ENCODE data around the gene TMEM97. TPM values are rescaled to one million over a fixed set of nuclear protein-coding genes. Genes with fewer than 3 reads are reported as not detected.
A peak's percentile ranks its signal among the peaks of the same experiment; 100 is the strongest.

The TMEM97 gene
- total and polyA plus RNA-seq, 7 donors, result 3.9 to 13.5 (median 7.2) TPM

DNA sequence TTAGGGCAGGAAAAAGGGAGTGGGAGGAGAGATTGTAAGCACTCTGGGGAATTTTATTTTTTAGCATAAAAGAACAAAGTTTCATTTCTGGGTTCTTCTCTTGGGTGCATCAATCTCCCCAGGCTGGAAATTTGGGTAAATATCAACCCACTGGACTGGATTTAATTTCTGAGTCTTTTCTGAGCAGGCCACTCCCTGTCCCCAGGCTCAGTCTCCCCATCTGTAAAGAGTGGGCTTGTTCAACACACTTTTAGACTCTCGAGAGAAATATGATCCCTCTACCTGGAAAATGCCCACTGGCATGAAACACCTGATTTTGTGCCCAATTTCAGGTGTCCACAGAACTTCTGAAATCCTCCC is 51.7 kb downstream of the TMEM97 start:
- Histone ChIP-seq H3K4me1 (peaks cover 12% of the 10 kb centered on the region), H3K27me3 (ENCODE audit: insufficient read depth in 3 of 3, low read length in 2 of 3) (no peaks in the 10 kb centered on the region), H3K27ac (peak overlapping the region; percentile 38), H3K4me3 (peak overlapping the region; percentile 73), H3K36me3 (ENCODE audit: insufficient read depth in 1 of 2, low read depth in 1 of 2) (peaks cover 0 to 3% of the 10 kb centered on the region in 2 donors), H3K9me3 (no peaks in the 10 kb centered on the region)
- 64 to 77% (median 73%) methylated on average over 1 of the region's 1 CpG for WGBS, 3 donors
- intact Hi-C loops (cut with DNase I), result no loop called here
- ATAC-seq (no peak), DNase-seq (no peak)
- TF ChIP-seq, protein P1, sequence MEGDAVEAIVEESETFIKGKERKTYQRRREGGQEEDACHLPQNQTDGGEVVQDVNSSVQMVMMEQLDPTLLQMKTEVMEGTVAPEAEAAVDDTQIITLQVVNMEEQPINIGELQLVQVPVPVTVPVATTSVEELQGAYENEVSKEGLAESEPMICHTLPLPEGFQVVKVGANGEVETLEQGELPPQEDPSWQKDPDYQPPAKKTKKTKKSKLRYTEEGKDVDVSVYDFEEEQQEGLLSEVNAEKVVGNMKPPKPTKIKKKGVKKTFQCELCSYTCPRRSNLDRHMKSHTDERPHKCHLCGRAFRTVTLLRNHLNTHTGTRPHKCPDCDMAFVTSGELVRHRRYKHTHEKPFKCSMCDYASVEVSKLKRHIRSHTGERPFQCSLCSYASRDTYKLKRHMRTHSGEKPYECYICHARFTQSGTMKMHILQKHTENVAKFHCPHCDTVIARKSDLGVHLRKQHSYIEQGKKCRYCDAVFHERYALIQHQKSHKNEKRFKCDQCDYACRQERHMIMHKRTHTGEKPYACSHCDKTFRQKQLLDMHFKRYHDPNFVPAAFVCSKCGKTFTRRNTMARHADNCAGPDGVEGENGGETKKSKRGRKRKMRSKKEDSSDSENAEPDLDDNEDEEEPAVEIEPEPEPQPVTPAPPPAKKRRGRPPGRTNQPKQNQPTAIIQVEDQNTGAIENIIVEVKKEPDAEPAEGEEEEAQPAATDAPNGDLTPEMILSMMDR (IDR thresholded peaks at IDR 0.05), result no peak

DNA sequence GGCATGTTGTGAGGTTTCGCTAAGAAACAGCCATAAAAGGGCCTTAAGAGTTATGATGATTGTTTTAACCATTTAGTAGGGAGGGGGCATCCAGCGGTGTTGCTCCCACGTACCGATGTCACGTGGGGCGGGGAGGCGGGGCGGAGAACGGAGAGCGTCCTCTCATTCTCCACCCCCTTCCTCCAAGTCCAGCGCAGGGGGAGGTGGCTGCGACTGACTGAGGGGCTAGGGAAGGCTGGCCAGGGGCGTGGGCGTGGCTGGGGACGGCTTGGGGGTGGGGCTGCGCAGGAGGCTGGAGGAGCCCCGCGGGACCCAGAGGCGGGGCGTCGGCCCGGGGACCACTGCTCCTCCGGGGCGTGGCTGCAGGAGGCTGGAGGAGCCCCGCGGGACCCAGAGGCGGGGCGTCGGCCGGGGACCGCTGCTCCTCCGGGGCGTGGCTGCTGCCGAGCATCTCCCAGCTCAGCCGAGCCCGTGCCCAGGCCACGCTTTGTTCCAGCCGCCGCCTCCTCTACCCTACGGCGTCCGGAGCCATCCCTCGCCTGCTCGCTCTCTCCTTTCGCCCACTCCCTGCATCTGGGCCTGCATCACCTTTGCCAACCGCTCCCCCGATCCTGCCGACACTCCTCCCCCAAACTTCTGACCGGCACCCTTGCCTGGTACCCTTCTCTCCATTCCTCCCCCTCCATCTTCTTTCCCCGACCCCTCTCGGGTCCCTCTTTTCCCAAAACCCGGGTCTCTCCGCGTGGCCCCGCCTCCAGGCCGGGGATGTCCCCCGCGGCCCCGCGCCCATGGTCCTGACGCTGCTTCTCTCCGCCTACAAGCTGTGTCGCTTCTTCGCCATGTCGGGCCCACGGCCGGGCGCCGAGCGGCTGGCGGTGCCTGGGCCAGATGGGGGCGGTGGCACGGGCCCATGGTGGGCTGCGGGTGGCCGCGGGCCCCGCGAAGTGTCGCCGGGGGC is 52.5 kb downstream of the TMEM97 start, which contains the start of gene SARM1:
Gene SARM1, plus strand, starts transcription at position 450 of the 958 bp plus-strand sequence. Its CDS starts 339 bp downstream, at position 789.
- 1% methylated on average over 60 to 80 of the region's 80 CpGs for WGBS, 3 donors
- H3K27ac ChIP-seq, result peak within 1 kb of the TSS; percentile 38
- H3K36me3 ChIP-seq (ENCODE audit: insufficient read depth in 1 of 2, low read depth in 1 of 2), result no peaks in the 10 kb centered on the region
- H3K4me3 ChIP-seq, result peak within 1 kb of the TSS; percentile 73
- no peaks in the 10 kb centered on the region for H3K27me3 ChIP-seq (ENCODE audit: insufficient read depth in 3 of 3, low read length in 2 of 3)
- no peaks in the 10 kb centered on the region for H3K9me3 ChIP-seq
- TF ChIP-seq, protein P1 (IDR thresholded peaks at IDR 0.05), result no peak
- H3K4me1 ChIP-seq, result peaks cover 12% of the 10 kb centered on the region
- intact Hi-C loops (cut with DNase I), result no loop called here
- ATAC-seq (peak; percentile 70 to 85 (median 76)), DNase-seq (peak; percentile 86 to 89)

DNA sequence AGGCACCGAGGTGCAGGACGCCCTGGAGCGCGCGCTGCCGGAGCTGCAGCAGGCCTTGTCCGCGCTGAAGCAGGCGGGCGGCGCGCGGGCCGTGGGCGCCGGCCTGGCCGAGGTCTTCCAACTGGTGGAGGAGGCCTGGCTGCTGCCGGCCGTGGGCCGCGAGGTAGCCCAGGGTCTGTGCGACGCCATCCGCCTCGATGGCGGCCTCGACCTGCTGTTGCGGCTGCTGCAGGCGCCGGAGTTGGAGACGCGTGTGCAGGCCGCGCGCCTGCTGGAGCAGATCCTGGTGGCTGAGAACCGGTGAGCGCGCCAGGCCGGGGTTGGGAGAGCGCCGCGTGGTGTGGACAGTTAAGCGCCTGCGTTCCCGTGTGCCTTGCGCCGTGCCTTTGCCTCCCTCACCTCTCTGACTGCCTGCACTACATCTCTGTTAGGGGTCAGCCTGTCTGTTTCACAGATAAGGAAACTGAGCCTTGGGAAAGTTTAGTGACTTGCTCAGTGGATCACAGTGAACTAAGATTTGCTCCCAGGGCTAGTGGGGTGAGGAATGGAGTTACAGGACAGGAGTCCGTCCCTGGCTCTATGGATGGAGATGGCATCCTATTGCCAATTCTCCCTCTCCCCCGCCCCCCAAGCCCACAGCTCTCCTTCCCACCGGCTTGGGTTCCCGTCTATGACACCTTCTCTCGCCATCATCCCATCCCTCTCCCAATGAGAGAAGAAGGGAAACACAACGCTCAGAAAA is 53.4 kb downstream of the TMEM97 start:
- ATAC-seq (peak; percentile 8 to 31 (median 24)), DNase-seq (peak in 1 of 2 donors; percentile 42)
- Histone ChIP-seq H3K27me3 (ENCODE audit: insufficient read depth in 3 of 3, low read length in 2 of 3) (no peaks in the 10 kb centered on the region), H3K27ac (no peak overlapping the region), H3K4me3 (peak overlapping the region; percentile 73), H3K4me1 (peaks cover 12% of the 10 kb centered on the region), H3K9me3 (no peaks in the 10 kb centered on the region), H3K36me3 (ENCODE audit: insufficient read depth in 1 of 2, low read depth in 1 of 2) (no peaks in the 10 kb centered on the region)
- TF ChIP-seq, protein P1 (IDR thresholded peaks at IDR 0.05), result no peak
- 6 to 17% (median 9%) methylated on average over 35 to 53 of the region's 53 CpGs for WGBS, 3 donors
- intact Hi-C loops (cut with DNase I), result no loop called here

DNA sequence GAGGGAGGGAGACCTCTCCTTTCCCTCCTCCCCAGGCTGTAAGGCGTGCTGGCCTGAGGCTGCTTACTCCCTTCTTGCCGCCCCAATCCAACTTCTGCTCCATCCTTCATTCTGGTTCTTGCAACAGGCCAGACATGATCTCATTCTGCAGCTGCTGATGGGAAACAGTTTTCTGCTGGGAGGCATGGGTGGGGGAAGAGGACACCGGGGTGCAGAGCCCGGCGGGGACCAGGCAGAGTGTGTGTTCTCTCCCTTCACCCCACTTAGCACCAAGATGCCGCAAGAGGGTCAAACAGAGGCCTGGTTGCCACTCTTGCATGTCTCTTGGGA is 53.9 kb downstream of the TMEM97 start:
- 61 to 69% (median 63%) methylated on average over 6 of the region's 6 CpGs for WGBS, 3 donors
- peaks cover 12% of the 10 kb centered on the region for H3K4me1 ChIP-seq
- TF ChIP-seq, protein P1 (IDR thresholded peaks at IDR 0.05), result no peak
- no peaks in the 10 kb centered on the region for H3K36me3 ChIP-seq (ENCODE audit: insufficient read depth in 1 of 2, low read depth in 1 of 2)
- H3K27ac ChIP-seq, result no peak overlapping the region
- H3K27me3 ChIP-seq (ENCODE audit: insufficient read depth in 3 of 3, low read length in 2 of 3), result no peaks in the 10 kb centered on the region
- DNase-seq, result no peak
- intact Hi-C loops (cut with DNase I), result no loop called here
- no peak for ATAC-seq
- H3K4me3 ChIP-seq, result peak overlapping the region; percentile 73
- no peaks in the 10 kb centered on the region for H3K9me3 ChIP-seq

Other genes starting within 250 kb of the TMEM97 start
- 1 to 10 TPM; 4.4 to 8.7 (median 5.4) TPM for gene IFT20, start 16.3 kb downstream of the TMEM97 start, total RNA-seq
- gene IFT20, start 16.3 kb downstream of the TMEM97 start, polyA plus RNA-seq, result 10 to 100 TPM in 1 of 3 donors, 1 to 10 TPM in 2; 6.3 to 32.1 (median 8.7) TPM
- 10 to 100 TPM; 23.3 to 32.6 (median 30.2) TPM for gene TNFAIP1, start 16.6 kb downstream of the TMEM97 start, total RNA-seq
- gene TNFAIP1, start 16.6 kb downstream of the TMEM97 start, polyA plus RNA-seq, result 10 to 100 TPM; 13.0 to 21.3 (median 14.7) TPM
- gene POLDIP2, start 38.3 kb downstream of the TMEM97 start, total RNA-seq, result 100 to 1,000 TPM; 182 to 206 (median 190) TPM
- 100 to 1,000 TPM; 172 to 299 (median 204) TPM for gene POLDIP2, start 38.3 kb downstream of the TMEM97 start, polyA plus RNA-seq
- not detected for gene SEBOX, start 46.0 kb downstream of the TMEM97 start, total RNA-seq
- not detected for gene SEBOX, start 46.0 kb downstream of the TMEM97 start, polyA plus RNA-seq
- 1 to 10 TPM in 1 of 4 donors, under 1 TPM in 1, not detected in 2; 0.24 to 1.2 TPM for gene VTN, start 51.1 kb downstream of the TMEM97 start, total RNA-seq
- gene VTN, start 51.1 kb downstream of the TMEM97 start, polyA plus RNA-seq, result under 1 TPM; 0.06 to 0.18 (median 0.12) TPM
- 1 to 10 TPM; 1.8 to 2.2 (median 1.9) TPM for gene SARM1, start 52.5 kb downstream of the TMEM97 start, total RNA-seq
- under 1 TPM; 0.77 to 0.91 (median 0.82) TPM for gene SARM1, start 52.5 kb downstream of the TMEM97 start, polyA plus RNA-seq
- 1 to 10 TPM; 2.7 to 4.2 (median 2.8) TPM for gene SLC46A1, start 87.0 kb downstream of the TMEM97 start, total RNA-seq
- 1 to 10 TPM; 1.1 to 2.5 (median 1.4) TPM for gene SLC46A1, start 87.0 kb downstream of the TMEM97 start, polyA plus RNA-seq
- not detected for gene SLC13A2, start 154.4 kb downstream of the TMEM97 start, total RNA-seq
- gene SLC13A2, start 154.4 kb downstream of the TMEM97 start, polyA plus RNA-seq, result under 1 TPM in 1 of 3 donors, not detected in 2; 0.21 TPM
- not detected for gene FOXN1, start 187.1 kb downstream of the TMEM97 start, total RNA-seq
- gene FOXN1, start 187.1 kb downstream of the TMEM97 start, polyA plus RNA-seq, result not detected
- 1 to 10 TPM; 2.0 to 7.8 (median 4.5) TPM for gene UNC119, start 233.4 kb downstream of the TMEM97 start, total RNA-seq
- gene UNC119, start 233.4 kb downstream of the TMEM97 start, polyA plus RNA-seq, result 1 to 10 TPM; 1.9 to 2.6 (median 2.2) TPM